Right renal pelvis (tissue), 4 donors: ENCODE data around the gene KLHL40. TPM values are rescaled to one million over a fixed set of nuclear protein-coding genes. Genes with fewer than 3 reads are reported as not detected.
"Not testable (repeated sequence)": the region's sequence is repeated elsewhere in the genome, so short reads cannot be mapped to it uniquely, and the experiment has no call there.

Experiments used
- DNase-seq, 4 donors: peaks; one replicate each; pipeline ENCODE4 v3.0.0-alpha.2; 2013; ENCODE audit warnings: low read depth in 4 of 4, low spot score in 3 of 4, missing footprints in 1 of 4
- polyA plus RNA-seq, 4 donors: library from polyadenylated mRNA; unstranded; fragments of 120-200 nt; gene quantifications; one replicate each; pipeline ENCODE4 v1.2.1, GENCODE V29; 2013; ENCODE audit not compliant: insufficient read length in 4 of 4

The KLHL40 gene
- polyA plus RNA-seq, 4 donors, result 0.03 TPM; not detected in 3

DNA sequence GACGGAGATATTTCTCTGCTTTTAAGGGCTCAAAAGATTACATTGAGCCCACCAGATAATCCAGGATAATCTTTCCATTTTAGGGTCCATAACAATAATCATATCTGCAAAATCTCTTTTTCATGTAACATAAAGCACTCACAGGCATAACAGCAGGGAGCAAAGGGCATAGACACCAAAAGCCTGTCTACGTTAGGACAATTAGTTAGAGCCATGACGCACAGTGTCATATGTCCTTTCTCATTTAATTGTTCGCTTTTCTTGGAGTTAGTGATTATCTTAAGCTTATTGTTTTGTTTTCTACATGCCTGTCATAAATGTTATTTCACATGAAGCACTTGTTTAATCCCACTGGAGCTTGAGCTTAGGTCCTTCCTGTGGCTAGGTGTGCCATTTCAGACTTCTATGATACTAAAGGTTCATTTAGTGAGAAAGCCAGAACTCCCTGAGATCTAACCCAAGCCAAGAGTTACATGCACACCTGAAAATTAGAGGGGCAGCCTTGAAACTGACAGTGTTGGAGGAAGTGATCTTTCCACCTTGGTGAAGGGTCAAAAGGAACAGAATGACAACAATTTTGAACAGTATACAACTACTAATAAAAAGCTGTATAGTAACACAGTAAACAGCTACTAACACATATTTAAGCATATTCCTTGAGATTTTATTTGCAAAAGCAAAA is 29.0 kb downstream of the KLHL40 start:
- DNase-seq, result no peak

DNA sequence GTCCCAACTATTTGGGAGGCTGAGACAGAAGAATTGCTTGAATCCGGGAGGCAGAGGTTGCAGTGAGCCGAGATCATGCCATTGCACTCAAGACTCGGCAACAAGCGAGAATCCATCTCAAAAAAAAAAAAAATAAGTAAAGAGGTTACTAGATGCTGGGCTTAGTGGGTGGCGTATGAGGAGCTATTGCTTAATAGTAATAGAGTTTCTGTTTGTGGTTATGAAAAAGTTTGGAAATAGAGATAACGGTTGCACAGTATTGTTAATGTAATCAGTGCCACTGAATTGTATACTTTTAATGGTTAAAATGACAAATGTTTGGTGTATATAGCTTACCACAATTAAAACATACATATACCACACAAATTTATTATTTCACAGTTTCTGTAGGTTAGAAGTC is 32.0 kb downstream of the KLHL40 start:
- no peak for DNase-seq

GRCh38 chr3:42718338-42718737 is 33.0 kb downstream of the KLHL40 start:
- no peak for DNase-seq

GRCh38 chr3:42719002-42719401 is 33.7 kb downstream of the KLHL40 start:
- DNase-seq, result no peak

DNA sequence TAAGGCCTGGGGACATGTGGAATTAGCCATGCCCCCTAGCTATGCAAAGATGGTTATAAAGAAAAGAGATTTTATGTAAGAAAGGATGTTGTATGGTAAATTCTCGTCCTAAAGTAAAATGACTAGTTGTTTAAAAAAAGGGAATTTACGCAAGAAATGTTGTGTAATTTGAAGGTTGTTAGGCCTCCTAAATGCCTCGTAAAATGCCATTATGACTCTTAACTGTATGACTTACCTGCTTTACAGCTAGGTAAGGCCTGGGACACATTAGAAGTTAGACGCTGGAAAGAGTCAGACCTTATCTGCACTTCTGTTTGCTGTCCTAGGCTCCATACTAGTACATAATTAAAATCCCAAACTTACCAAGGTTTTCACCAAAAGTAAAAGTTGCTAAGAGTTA is 34.8 kb downstream of the KLHL40 start:
- no peak for DNase-seq

GRCh38 chr3:42721690-42722089 is 36.4 kb downstream of the KLHL40 start:
- DNase-seq, result no peak

- not testable (repeated sequence) for DNase-seq
Measured at GRCh38 chr3:42722442-42722841, 37.1 kb downstream of the KLHL40 start.

DNA sequence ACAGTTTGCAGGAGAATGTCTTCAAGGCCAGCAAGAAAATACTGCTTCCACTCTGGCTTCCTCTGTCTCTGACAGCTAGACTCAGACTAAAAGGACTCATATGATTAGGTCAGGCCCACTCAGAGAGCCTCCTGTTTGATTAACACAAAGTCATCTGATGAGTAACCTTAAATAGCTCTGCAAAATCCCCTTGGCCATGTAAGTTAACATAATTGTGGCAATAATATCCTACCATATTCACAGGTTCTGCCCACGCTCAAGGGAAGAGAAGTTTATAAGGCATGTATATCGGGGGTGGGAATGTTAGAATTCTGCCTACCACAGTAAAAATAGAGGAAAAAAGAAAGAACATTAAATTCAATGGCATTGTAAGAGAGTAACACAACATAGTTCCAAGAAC is 37.9 kb downstream of the KLHL40 start:
- DNase-seq, result no peak

GRCh38 chr3:42725454-42725853 is 40.1 kb downstream of the KLHL40 start:
- DNase-seq, result no peak

DNA sequence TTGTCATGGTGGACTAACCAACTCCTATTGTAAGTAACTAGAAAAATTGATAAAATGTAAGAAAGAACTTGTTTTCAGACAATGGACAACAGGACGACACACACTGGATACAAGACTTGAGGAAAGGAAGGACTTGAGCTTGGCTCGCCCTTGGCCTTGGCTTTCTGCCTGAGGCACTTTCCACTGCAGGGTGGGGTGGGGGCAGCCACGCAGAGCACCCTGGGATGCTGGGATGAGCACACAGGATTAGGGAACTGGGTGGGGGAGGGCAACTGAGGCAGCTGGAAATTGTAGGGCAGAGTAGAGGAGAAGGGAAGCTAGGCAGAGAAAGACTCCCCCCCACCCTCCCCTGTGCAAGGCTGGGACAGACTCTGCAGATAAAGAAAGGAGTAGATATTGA is 42.7 kb downstream of the KLHL40 start:
- no peak for DNase-seq

- DNase-seq, result no peak
Measured at GRCh38 chr3:42728668-42729364, 43.5 kb downstream of the KLHL40 start.

GRCh38 chr3:42729404-42730145 is 44.2 kb downstream of the KLHL40 start:
- no peak for DNase-seq

DNA sequence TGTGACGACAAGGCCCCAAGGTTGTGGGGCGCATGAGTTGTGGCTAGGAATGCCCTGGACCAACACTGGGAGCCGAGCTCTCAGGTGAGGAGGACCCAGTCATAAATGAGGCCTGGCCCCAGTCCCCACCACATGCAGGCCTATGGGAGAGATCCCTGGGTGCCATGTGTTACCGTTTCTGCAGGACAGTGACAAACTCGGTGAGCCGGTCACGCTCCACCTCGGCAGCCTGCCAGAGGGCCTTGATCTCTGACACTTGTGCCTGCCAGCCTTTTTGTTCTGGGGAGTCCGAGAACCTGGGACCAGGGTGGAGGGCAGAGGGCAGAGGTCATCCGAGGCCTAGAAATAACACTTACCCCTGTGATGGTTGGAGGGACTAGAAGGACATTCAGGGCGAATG is 45.0 kb downstream of the KLHL40 start:
- DNase-seq, result no peak

- DNase-seq, result no peak
Measured at GRCh38 chr3:42730706-42731420, 45.5 kb downstream of the KLHL40 start.

- no peak for DNase-seq
Measured at GRCh38 chr3:42731476-42732195, 46.3 kb downstream of the KLHL40 start.

DNA sequence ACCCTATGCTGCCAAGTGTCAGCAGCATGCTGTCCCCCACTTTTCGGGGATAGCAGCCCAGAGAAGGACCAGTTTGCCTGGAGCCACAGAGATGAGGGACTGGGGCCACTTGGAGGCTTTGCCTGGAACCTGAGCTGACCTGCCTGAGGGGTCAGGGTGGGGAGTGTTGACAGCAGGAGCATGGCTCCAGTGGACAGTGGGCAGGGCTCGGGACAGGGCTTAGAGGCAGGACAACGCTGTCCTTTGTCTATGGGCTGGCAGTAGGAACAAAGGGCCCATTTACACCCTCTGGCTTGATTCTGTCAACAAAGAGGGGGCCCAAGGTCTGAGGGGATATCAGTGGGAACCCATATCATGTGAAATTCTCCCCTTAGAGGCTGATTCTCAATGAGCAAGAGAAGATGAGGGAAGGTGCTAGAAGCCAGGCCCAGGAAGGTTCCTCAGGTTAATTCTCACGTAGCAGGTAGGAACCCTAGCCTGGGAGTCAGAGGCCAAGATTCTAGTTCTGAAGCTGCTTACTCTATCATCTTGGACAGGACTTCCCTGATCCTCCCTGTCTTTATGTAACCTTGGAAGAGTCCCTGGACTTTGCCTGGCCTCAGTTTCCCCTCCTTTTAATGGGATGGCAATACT is 47.0 kb downstream of the KLHL40 start:
- no peak for DNase-seq

DNA sequence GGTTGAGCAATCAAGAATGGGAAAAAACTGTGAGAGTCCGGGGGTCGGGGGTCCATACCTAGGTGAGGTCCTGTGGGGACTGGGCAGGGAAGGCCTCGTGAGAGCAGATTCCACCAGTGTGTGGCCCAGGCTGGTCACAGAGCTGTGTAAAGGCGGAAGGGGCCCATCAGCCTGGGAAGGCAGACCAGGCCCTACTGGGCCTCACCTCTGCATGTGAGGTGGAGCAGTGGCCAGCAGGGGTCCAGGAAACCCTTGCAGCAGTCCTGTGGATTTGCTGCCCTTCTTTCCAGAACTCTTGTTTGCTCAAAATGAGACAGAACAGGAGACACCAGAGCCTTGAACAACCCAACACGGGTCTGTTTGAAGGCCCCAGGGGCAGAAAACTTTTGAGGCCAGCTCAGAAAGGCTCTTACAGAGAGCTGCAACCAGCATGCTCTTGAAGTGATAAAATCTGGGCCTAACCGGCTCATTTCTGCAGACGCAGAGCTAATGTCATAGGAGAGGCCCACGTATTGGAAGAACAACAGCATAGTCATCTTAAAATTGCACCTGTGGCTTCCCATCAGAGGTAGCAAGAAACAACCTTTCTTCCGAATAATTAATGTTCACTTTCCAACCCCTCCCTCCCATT is 47.6 kb downstream of the KLHL40 start:
- DNase-seq, result no peak

- DNase-seq, result no peak
Measured at GRCh38 chr3:42733501-42734262, 48.3 kb downstream of the KLHL40 start.
